ENCODE results near the gene CCDC124. TPM values are rescaled to one million over a fixed set of nuclear protein-coding genes. Genes with fewer than 3 reads are reported as not detected.

The CCDC124 gene
- total RNA-seq, 2 experiments from 2014 or later: 182 to 184 TPM

DNA sequence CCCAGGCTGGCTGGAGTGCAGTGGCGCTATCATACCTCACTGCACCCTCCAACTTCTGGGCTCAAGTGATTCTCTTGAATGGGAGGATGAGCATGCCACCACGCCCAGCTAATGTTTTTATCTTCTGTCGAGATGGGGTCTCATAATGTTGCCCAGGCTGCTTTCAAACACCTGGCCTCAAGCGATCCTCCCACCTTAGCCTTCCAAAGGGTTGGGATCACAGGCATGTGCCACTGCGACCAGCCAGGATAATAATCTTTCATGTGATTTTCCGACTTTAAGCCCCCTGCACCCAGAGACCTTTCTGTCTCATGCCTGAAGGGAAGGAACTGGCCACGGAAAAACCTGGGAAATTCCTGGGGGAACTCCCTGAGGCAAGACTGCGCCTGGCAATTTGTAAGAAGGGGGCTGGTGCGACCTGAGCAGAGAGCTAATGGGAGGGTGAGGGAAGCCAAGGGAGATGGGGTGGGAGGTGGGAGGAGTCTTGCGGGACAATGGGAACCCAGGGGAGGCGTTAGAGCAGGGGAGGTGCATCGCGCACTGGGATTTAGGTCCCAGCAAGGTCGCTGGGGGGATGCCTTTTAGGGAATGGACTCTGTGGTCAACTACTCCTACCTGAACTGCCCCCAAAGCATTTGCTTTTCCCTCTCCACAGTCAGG lies 1.2 kb upstream of the CCDC124 start:
- ChIA-PET POLR2A (interaction anchor here (0.5 to 3.1 kb wide), 3 partner anchors 65 to 128 kb away, joined by 3 to 64 read pairs (median 4); partner anchors contain the start of gene RPL18A), CTCF (interaction anchor here (1.0 to 19.4 kb wide), 17 partner anchors 18 to 457 kb away, joined by 3 to 284 read pairs (median 5); partner anchors contain the start of genes JAK3, RPL18A and SLC5A5)

DNA sequence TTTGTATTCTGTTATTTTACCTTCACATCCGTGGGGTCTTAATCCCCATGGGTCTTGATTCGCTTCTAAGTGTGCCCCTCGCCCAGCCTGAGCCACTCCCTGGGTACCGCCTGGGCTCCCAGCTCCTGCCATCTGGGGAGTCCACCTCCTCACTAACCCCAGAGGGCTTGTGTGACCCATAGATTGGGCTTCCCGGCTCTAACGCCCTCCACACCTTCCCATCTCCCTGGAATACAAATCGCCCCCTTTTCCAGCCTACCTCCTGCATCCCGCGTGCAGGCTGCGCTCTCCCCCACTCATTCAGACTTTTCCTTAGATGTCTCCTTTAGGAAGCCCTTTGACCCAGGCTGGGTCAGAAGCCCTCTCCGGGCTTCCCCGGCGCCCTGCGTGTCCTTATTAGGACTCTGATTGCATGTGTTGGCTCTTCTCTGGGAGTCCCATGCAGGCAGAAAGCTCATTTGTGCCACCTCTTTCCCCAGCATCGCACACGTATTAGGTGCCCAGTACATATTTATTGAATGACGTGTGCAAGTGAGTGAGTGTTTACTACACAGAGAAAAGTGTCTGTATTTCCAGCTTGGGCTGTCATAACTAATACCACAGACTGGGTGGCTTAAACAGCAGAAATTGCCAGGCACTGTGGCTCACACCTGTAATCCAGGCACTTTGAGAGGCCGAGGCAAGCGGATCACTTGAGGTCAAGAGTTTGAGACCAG lies 757 bp downstream of the CCDC124 start:
- POLR2A ChIA-PET: interaction anchor here (0.6 to 3.1 kb wide), 7 partner anchors 33 to 496 kb away, joined by 3 to 64 read pairs (median 3); partner anchors contain the start of gene RPL18A
- CTCF ChIA-PET: interaction anchor here (0.6 to 19.4 kb wide), 19 partner anchors 12 to 455 kb away, joined by 3 to 284 read pairs (median 5); partner anchors contain the start of genes ARRDC2, JAK3, RPL18A and SLC5A5

DNA sequence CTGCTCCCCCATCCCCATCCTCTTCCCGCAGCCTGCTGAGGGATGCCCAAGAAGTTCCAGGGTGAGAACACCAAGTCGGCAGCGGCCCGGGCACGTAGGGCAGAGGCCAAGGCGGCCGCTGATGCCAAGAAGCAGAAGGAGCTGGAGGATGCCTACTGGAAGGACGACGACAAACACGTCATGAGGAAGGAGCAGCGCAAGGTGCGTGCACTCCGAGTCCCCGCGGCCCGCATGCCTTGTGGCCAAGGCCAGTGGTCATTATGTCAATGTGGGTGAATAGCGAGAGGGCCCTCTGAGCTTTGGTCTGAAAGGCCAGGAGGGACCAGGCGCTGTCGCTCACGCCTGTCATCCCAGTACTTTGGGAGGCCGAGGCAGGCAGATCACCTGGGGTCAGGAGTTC lies 3.6 kb downstream of the CCDC124 start:
- POLR2A ChIA-PET: no interaction called here
- CTCF ChIA-PET: interaction anchor here (0.7 to 19.4 kb wide), 4 partner anchors 9 to 74 kb away, joined by 3 to 284 read pairs (median 6); no protein-coding TSS in a partner anchor

DNA sequence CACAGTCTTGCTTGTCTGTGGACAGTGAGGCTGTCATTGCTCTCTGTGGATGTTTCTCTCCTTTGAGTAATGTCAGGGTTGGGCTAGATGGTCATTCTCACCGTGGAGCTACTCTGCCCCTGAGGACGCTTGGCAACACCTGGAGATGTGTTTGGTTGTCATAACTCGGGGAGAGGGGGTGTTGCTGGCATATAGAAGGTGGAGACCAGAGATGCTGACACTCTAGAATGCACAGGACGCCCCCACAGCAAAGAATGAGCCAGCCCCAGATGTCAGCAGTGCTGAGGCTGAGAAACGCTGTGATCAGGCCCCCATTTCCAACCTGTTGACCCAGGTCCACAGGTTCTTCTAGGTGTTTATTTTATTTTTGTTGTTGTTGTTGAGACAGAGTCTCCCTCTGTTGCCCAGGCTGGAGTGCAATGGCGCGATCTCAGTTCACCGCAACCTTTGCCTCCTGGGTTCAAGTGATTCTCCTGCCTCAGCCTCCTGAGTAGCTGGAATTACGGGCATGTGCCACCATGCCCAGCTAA lies 4.6 kb downstream of the CCDC124 start:
- POLR2A ChIA-PET: interaction anchor here (1.0 kb wide), 1 partner anchor 8 kb away, joined by 7 read pairs; no protein-coding TSS in a partner anchor
- CTCF ChIA-PET: interaction anchor here (0.8 to 19.4 kb wide), 15 partner anchors 8 to 122 kb away, joined by 3 to 284 read pairs (median 4); partner anchors contain the start of genes RPL18A and SLC5A5

DNA sequence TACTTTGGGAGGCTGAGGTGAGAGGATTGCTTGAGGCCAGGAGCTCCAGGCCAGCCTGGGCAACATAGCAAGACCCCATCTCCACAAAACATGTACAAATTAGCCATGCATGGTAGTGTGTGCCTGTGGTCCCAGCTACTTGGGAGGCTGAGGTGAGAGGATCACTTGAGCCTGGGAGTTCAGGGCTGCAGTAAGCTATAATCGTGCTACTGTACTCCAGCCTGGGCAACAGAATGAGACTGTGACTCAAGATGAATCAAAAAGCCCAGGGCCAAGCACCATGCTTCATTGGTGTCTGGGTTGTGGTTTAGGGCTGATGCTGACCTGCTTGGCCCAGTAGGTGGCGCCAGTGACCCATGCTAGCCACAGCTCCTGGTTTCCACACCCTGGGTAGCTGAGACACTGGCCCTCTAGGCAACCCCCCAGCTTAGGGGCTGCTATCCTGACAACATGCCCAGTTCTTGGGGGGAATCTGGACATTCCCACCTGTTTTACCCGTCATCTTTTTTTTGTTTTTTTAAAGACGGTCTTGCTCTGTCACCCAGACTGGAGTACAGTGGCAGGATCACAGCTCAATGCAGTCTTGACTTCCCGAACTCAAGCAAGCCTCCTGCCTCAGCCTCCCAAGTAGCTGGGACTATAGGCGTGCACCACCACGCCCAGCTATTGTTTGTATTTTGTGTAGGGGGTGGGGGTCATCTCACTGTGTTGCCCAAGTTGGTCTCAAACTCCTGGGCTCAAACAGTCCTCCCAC lies 5.5 kb downstream of the CCDC124 start:
- POLR2A ChIA-PET: interaction anchor here (1.0 kb wide), 1 partner anchor 56 kb away, joined by 4 read pairs; no protein-coding TSS in a partner anchor
- CTCF ChIA-PET: interaction anchor here (0.5 to 19.4 kb wide), 16 partner anchors 9 to 134 kb away, joined by 3 to 284 read pairs (median 4); partner anchors contain the start of genes RPL18A and SLC5A5

DNA sequence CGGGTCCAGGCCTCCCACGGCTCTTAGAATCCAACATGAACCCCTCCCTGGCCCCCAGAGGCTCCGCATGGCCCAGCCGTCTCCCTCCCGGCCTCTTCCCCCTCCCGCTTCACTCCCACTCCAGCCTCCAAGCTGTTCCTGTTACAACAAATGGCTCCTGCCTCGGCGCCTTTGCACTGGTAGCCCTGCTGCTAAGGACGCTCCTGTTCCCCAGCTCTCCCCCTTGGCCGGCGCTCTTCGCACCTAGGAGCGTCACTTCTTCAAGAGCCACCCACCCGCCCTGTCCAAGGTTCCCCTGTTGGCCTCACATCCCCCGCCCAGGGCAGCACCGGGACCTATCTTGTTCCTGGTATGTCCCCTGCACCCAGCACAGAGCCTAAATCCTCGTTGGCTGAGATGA lies 9.4 kb downstream of the CCDC124 start:
- CTCF ChIA-PET: interaction anchor here (19.4 kb wide), 1 partner anchor 57 kb away, joined by 284 read pairs; no protein-coding TSS in a partner anchor
- POLR2A ChIA-PET: no interaction called here

DNA sequence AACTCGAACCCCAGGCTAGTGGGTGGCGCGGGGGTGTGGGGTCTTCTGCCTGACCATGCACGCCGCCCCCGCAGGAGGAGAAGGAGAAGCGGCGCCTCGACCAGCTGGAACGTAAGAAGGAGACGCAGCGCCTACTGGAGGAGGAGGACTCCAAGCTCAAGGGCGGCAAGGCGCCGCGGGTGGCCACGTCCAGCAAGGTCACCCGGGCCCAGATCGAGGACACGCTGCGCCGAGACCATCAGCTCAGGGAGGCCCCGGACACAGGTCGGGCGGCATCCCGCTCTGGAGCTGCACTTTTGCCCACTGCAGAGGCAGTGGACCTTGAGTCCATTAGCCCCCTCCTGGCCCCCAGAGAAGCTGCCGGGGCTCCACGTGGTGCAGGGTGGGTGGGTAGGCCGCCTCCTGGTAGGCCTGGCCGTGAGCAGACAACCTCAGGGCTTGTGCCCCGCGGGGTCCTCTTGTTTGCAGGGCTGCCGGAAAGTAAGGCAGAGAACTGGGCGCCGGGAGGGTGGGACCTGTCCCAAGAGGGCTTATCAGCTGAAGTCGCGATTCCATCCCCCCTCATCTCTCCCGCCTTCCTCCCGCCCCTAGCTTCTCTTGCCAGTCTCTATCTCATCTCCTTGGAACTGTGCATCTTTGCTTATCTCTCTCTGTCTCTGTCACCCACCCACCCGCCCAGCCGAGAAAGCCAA lies 9.9 kb downstream of the CCDC124 start:
- CTCF ChIA-PET: interaction anchor here (19.4 kb wide), 1 partner anchor 56 kb away, joined by 284 read pairs; no protein-coding TSS in a partner anchor
- POLR2A ChIA-PET: no interaction called here

DNA sequence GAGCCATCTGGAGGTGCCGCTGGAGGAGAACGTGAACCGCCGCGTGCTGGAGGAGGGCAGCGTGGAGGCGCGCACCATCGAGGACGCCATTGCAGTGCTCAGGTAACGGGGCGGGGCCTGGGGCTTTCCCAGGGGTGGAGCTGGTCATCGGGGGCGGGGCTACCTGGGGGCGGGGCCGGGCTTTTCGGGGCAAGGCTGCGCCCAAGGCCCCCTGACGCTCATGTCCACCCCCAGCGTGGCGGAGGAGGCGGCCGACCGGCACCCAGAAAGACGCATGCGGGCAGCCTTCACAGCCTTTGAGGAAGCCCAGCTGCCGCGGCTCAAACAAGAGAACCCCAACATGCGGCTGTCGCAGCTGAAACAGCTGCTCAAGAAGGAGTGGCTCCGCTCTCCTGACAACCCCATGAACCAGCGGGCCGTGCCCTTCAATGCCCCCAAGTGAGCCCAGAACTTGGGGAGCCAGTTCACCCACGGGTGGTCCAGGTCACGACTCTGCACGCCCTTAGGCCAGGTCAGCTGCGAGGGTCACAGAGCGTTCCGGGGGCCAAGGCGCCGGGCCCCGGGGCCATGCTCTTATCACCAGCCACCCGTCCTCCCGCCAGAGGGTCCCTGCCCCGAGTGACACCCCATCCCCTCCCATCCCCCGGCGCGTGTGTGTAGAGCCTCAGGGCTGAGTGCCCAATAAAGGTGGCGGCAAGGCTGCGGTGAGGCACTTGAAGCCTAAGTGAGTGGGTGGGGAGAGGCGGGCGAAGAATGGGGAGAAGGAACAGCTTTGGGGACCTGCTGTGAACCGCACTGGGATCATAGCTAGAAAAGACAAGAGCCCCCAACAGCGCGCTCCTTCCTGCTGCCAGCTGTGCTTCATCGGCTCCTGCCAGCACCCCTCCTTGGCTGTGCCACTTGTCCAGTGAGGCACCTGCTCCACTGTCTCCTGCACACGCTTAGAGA lies 10.7 kb downstream of the CCDC124 start:
- POLR2A ChIA-PET: no interaction called here

DNA sequence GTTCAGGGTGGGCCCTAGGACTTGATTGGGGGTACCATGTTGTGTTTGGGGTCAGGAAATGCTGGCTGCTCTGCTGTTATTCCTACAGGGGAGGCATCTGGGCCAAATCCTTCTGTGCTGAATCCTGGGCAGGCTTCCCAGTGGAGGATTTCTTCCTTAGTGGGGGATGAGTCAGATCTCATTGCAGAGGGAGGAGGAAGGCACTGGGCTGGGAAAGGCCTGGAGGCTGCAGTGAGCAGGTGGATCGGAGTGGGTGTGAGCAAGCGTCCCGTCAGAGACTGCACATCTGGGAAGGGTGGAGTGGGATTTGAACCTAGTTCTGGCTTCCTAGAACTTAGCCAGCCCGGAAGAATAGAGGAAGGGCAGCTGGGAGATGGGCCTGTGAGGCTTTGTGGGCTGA lies 11.5 kb downstream of the CCDC124 start:
- CTCF ChIA-PET: interaction anchor here (0.9 to 19.4 kb wide), 4 partner anchors 8 to 146 kb away, joined by 3 to 284 read pairs (median 4); no protein-coding TSS in a partner anchor
- POLR2A ChIA-PET: no interaction called here

More for the DNA sequence above, 10.7 kb downstream of the CCDC124 start:
- CTCF ChIA-PET: interaction anchor here (0.5 to 19.4 kb wide), 2 partner anchors 55 to 276 kb away, joined by 5 to 284 read pairs; no protein-coding TSS in a partner anchor

DNA sequence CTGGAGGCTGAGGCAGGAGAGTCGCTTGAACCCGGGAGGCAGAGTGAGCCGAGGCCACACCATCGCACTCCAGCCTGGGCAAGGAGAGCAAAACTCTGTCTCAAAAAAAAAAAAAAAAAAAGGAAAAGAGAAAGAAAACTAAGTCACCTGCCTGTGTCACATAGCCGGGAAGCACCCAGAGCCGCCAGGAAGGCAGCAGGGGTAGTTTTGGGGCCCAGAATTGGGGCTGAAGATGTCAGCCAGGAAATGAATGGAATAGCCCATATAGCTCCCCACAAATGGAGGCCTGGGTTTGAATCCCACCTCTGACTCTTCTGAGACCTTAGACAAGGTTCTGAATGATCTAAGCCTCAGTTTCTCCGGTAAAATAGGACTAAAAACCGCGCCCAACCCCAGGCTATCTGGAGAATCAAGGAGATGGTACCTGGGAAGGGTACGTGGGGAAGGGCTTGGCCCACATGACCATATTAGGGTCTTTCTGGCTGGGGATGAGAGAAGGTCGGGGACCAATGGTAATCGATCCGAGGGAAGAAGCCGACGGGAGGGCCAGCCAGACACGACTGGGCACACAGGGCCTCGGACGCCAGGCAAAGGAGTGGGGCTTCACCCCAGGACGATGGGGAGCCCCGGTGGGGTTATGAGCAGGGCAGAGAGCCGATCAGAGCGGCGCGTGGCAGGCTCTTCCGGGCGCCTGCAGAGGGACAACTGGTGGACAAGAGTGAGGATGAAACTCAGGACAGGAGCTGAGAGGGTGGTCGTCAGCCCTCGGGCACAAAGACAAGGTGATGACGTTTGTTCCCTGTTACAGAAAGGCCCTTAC lies 14.4 kb downstream of the CCDC124 start:
- ChIA-PET POLR2A (no interaction called here), CTCF (interaction anchor here (0.7 to 19.4 kb wide), 12 partner anchors 9 to 112 kb away, joined by 3 to 284 read pairs (median 4); partner anchors contain the start of genes CCDC124 and RPL18A)

DNA sequence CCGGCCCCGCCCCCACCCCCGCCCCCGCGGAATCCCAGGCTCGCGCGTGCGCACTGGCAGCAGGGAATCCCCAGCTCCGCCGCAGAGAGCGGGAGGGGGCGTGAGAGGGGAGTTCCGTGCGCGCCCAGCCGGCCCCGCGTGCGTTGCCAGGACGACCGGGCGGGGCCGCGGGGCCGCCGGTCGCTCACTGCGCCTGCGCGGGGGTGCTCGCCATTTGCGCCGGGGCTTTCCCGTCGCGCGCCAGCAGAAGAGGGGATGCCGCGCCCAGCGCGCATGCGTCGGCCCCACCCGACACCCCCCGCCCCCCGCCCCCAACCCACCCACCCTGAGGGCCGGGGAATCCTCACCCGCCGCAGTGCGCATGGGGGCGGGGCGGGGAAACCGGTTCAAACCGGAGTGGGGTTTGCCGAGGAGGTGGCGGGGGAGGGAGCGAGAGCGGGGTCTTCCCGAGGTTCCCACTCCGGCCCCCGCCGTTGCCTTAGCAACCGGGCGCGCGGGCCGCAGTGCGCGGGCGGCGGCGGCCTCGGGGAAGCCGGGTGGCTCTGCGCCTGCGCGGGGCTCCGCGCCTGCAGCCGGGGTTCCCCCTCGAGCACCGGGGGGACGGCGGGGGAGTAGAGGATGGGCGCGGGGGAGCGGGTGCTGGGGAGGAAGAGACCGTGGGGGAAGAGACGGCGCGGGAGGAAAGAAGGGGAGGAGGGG lies 15.1 kb downstream of the CCDC124 start:
- CTCF ChIA-PET: interaction anchor here (0.7 to 19.4 kb wide), 9 partner anchors 10 to 143 kb away, joined by 3 to 284 read pairs (median 6); partner anchors contain the start of genes CCDC124 and RPL18A
- POLR2A ChIA-PET: no interaction called here

DNA sequence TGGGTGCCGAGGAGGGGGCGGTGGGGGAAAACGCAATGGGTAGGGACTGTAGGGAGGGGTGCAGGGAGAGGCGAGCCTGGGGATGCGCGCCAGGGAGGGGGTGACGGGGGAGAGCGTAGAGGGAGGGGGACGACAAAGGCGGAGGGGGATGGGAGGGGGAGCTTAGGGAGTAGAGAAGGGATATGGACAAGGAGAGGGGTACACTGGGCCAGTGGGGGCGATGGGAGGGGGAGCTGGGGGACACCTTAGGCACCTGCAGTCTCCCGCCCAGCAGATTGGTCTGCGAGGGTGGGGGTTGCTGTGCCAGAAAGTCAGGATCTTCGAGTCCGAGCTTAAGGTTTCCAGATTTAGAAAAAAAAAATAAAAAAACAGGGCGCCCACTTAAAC lies 15.7 kb downstream of the CCDC124 start:
- POLR2A ChIA-PET: no interaction called here

DNA sequence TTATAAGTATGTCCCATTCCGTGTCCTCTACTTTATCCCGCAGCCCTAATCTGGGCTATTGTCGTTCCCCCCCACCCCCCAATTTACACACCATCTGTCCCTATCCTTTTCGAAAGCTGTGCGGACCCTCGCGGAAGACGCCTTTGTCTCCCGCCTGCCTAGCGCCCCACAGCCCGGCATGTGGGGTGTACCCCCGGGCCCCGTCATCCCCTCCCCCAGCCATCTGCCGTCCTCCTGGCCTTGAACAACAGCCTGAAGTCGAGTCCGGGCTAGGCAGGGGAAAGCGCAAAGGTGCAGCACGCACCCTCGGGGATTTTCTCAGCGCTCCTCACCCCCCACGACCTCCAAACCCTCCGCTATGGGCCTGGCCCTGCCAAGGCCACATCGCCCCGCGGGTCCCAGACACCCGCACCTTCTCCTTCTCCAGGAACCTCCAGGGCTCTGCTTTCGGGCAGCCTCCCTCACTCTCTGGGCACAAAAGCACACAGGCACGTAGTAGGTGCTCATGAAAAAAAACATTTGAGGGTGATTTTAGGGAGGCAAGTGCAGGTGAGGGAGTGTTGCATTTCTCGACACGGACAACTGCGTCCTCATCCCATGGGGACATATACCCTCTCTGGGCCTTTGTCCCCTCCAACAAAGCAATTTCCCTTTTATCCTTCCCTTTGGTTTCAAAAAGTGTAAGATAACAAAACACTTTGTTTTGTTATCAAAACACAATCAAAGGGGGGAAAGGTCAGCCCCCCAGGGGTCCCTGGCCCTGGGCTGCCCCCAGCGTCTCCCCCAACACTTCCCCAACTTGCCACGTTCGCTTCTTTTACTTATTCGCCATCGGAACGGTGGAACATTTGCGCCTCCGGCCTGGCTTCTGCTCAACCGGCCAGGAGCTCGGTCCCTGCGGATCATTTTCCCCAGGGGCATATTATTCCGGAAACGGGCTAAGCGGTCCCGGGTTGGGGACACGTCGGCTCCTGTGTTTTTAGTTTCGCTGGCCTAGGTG lies 16.4 kb downstream of the CCDC124 start:
- CTCF ChIA-PET: interaction anchor here (0.7 to 19.4 kb wide), 4 partner anchors 11 to 142 kb away, joined by 3 to 284 read pairs (median 6); partner anchors contain the start of gene CCDC124

More for the DNA sequence above, 15.7 kb downstream of the CCDC124 start:
- CTCF ChIA-PET: interaction anchor here (0.7 to 19.4 kb wide), 5 partner anchors 10 to 143 kb away, joined by 3 to 284 read pairs (median 6); partner anchors contain the start of genes CCDC124 and RPL18A

DNA sequence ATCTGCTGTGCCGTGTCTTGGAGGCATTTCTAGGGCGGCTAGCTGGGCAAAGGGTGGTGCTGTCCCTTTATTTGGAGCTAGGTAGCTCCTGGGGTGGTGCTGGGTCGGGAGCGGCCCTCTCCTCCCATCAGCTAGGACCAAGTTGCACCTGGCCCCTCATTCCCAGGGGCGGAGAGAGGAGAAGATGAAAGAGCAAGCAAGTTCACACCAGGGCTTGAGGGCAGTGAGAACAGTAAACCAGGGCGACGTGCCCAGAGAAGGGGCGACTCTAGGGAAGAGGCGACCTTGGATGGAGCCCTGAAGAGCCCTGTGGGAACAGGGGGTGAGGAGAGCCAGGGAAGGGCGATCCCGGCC lies 17.1 kb downstream of the CCDC124 start:
- POLR2A ChIA-PET: no interaction called here
- CTCF ChIA-PET: interaction anchor here (1.1 to 19.4 kb wide), 3 partner anchors 12 to 49 kb away, joined by 3 to 284 read pairs (median 6); partner anchors contain the start of gene CCDC124

More for the DNA sequence above, 16.4 kb downstream of the CCDC124 start:
- POLR2A ChIA-PET: interaction anchor here (0.6 kb wide), 1 partner anchor 15 kb away, joined by 3 read pairs; no protein-coding TSS in a partner anchor
